ENCODE measurements around the gene IQSEC1. TPM values are rescaled to one million over a fixed set of nuclear protein-coding genes. Genes with fewer than 3 reads are reported as not detected.

The IQSEC1 gene
- polyA plus RNA-seq, 1 experiment = 3.6 TPM

- H3K27ac ChIP-seq (ENCODE audit: low read depth, low read length) = no peak overlapping the region
- H3K27me3 ChIP-seq (ENCODE audit: control insufficient read depth, insufficient read depth, low read length) = no peaks in the 10 kb centered on the region
- ChIA-PET POLR2A (no interaction called here), CTCF (interaction anchor here (0.5 kb wide), 2 partner anchors 75 to 1726 kb away, joined by 5 read pairs; no protein-coding TSS in a partner anchor)
- H3K9me3 ChIP-seq (ENCODE audit: control insufficient read depth, insufficient read depth, low read length) = no peaks in the 10 kb centered on the region; the same call in 1 of the 2 replicates
- TF ChIP-seq CTCF (IDR thresholded peaks at IDR 0.05; ENCODE audit: low read depth, low read length) = no peak
- no peak overlapping the region for H3K4me3 ChIP-seq (ENCODE audit: low read depth, low read length)
- DNase-seq (ENCODE audit: low read depth, low spot score) = no peak
These were observed 163.5 kb downstream of the IQSEC1 start for GRCh38 chr3:12909710-12910109.

- CTCF ChIA-PET = no interaction called here
- no peak for DNase-seq (ENCODE audit: low read depth, low spot score)
- Histone ChIP-seq H3K9me3 (ENCODE audit: control insufficient read depth, insufficient read depth, low read length) (no peaks in the 10 kb centered on the region; the same call in 1 of the 2 replicates), H3K27ac (ENCODE audit: low read depth, low read length) (no peak overlapping the region), H3K27me3 (ENCODE audit: control insufficient read depth, insufficient read depth, low read length) (no peaks in the 10 kb centered on the region), H3K4me3 (ENCODE audit: low read depth, low read length) (no peak overlapping the region)
- TF ChIP-seq CTCF (IDR thresholded peaks at IDR 0.05; ENCODE audit: low read depth, low read length) = no peak
- POLR2A ChIA-PET = no interaction called here
These were observed 164.4 kb downstream of the IQSEC1 start for GRCh38 chr3:12908859-12909258.

- Histone ChIP-seq H3K27ac (ENCODE audit: low read depth, low read length) (no peak overlapping the region), H3K4me3 (ENCODE audit: low read depth, low read length) (no peak overlapping the region), H3K27me3 (ENCODE audit: control insufficient read depth, insufficient read depth, low read length) (no peaks in the 10 kb centered on the region), H3K9me3 (ENCODE audit: control insufficient read depth, insufficient read depth, low read length) (no peaks in the 10 kb centered on the region; the same call in 1 of the 2 replicates)
- no peak for DNase-seq (ENCODE audit: low read depth, low spot score)
- CTCF ChIA-PET = no interaction called here
- POLR2A ChIA-PET = no interaction called here
- TF ChIP-seq CTCF (IDR thresholded peaks at IDR 0.05; ENCODE audit: low read depth, low read length) = no peak
These were observed 165.0 kb downstream of the IQSEC1 start for GRCh38 chr3:12908136-12908730.

- Histone ChIP-seq H3K9me3 (ENCODE audit: control insufficient read depth, insufficient read depth, low read length) (no peaks in the 10 kb centered on the region; the same call in 1 of the 2 replicates), H3K27me3 (ENCODE audit: control insufficient read depth, insufficient read depth, low read length) (no peaks in the 10 kb centered on the region), H3K4me3 (ENCODE audit: low read depth, low read length) (no peak overlapping the region), H3K27ac (ENCODE audit: low read depth, low read length) (no peak overlapping the region)
- no peak for TF ChIP-seq CTCF (IDR thresholded peaks at IDR 0.05; ENCODE audit: low read depth, low read length)
- ChIA-PET CTCF (no interaction called here), POLR2A (no interaction called here)
- DNase-seq (ENCODE audit: low read depth, low spot score) = no peak
These were observed 165.5 kb downstream of the IQSEC1 start for GRCh38 chr3:12907729-12908128.

- CTCF ChIA-PET = no interaction called here
- Histone ChIP-seq H3K4me3 (ENCODE audit: low read depth, low read length) (no peak overlapping the region), H3K27ac (ENCODE audit: low read depth, low read length) (no peak overlapping the region), H3K9me3 (ENCODE audit: control insufficient read depth, insufficient read depth, low read length) (no peaks in the 10 kb centered on the region; the same call in 1 of the 2 replicates), H3K27me3 (ENCODE audit: control insufficient read depth, insufficient read depth, low read length) (no peaks in the 10 kb centered on the region)
- POLR2A ChIA-PET = no interaction called here
- TF ChIP-seq CTCF (IDR thresholded peaks at IDR 0.05; ENCODE audit: low read depth, low read length) = no peak
- DNase-seq (ENCODE audit: low read depth, low spot score) = no peak
These were observed 165.9 kb downstream of the IQSEC1 start for GRCh38 chr3:12907296-12907695.

All from AG04450 (cell line).